Measurements from ENCODE around the gene CWC25. TPM values are rescaled to one million over a fixed set of nuclear protein-coding genes. Genes with fewer than 3 reads are reported as not detected.

CWC25 gene
- total and polyA plus RNA-seq, 9 of the 15 experiments (the other 6 are each of a cell fraction or from before 2014, with no cell fraction given), result 16.5 to 27.4 (median 23.0) TPM

DNA sequence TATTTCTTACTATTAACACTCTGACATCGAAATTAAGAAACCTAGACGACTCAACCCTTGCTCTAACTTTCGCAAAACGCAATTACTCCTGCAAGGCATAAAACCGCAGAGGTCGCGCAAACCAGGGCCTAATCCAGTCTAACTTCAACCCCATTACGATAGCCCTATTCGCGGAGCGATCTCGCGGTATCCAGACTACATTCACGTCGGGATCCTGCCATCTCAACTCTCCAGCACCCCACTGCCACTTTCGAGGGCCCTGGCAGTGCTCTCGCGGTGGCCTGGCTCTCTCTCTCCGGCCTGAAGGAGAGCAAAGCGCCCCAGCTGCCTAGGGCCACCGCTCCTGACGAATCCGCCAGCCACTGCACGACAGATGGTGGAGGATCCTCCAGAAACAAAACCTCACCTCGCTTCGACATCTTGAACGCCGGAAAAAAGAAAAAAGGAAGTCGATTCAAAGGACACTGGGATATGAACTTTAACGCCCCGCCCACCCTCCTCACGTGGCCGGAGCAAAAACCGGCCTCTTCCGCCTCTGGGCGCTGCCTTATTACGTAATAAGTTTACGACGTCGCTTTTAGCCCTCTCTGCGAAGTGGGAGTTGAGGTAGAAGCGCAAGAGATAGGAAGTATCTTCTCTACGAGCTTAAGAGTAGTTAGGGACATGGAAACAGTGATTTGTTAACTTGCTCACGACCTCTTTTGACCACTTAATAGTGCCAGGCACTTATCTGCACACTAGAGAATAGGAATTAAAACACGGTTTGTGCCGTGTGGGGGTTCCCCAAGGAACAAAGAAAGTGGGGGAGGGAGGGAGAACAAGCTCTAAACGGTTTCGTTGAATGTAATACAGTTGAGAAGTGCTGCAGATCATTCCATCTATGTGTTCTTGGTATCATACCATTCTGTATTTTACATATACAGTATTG, 28.4 kb upstream of the CWC25 start, which contains the start of gene RPL23 (continued):
- TF ChIP-seq, protein P1, sequence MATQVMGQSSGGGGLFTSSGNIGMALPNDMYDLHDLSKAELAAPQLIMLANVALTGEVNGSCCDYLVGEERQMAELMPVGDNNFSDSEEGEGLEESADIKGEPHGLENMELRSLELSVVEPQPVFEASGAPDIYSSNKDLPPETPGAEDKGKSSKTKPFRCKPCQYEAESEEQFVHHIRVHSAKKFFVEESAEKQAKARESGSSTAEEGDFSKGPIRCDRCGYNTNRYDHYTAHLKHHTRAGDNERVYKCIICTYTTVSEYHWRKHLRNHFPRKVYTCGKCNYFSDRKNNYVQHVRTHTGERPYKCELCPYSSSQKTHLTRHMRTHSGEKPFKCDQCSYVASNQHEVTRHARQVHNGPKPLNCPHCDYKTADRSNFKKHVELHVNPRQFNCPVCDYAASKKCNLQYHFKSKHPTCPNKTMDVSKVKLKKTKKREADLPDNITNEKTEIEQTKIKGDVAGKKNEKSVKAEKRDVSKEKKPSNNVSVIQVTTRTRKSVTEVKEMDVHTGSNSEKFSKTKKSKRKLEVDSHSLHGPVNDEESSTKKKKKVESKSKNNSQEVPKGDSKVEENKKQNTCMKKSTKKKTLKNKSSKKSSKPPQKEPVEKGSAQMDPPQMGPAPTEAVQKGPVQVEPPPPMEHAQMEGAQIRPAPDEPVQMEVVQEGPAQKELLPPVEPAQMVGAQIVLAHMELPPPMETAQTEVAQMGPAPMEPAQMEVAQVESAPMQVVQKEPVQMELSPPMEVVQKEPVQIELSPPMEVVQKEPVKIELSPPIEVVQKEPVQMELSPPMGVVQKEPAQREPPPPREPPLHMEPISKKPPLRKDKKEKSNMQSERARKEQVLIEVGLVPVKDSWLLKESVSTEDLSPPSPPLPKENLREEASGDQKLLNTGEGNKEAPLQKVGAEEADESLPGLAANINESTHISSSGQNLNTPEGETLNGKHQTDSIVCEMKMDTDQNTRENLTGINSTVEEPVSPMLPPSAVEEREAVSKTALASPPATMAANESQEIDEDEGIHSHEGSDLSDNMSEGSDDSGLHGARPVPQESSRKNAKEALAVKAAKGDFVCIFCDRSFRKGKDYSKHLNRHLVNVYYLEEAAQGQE (IDR thresholded peaks at IDR 0.05; ENCODE audit: borderline replicate concordance), result peak; percentile 96
- TF ChIP-seq, protein P1 (CRISPR knock-in tag; IDR thresholded peaks at IDR 0.05; ENCODE audit: low read depth), result no peak
- TF ChIP-seq ZNF324 (CRISPR knock-in tag; IDR thresholded peaks at IDR 0.05), result no peak
- TF ChIP-seq ESRRA (IDR thresholded peaks at IDR 0.05; ENCODE audit: borderline replicate concordance, low read depth), result peak; percentile 62; the same call in 1 of the 2 replicates
- TF ChIP-seq ZNF197 (CRISPR knock-in tag; IDR thresholded peaks at IDR 0.05; ENCODE audit: low read depth), result no peak
- TF ChIP-seq POLR2G (IDR thresholded peaks at IDR 0.05; ENCODE audit: low read depth, low read length), result peak; percentile 97
- TF ChIP-seq ZNF764 (CRISPR knock-in tag; IDR thresholded peaks at IDR 0.05; ENCODE audit: low read depth), result no peak
- TF ChIP-seq GTF2F1 (IDR thresholded peaks at IDR 0.05; ENCODE audit: low read depth, low read length), result peak; percentile 86; the same call in 1 of the 2 replicates
- TF ChIP-seq HNRNPL (IDR thresholded peaks at IDR 0.05; ENCODE audit: low read depth, low read length), result no peak
- TF ChIP-seq ZNF445 (CRISPR knock-in tag; IDR thresholded peaks at IDR 0.05; ENCODE audit: low read depth), result no peak
- TF ChIP-seq, protein P2, sequence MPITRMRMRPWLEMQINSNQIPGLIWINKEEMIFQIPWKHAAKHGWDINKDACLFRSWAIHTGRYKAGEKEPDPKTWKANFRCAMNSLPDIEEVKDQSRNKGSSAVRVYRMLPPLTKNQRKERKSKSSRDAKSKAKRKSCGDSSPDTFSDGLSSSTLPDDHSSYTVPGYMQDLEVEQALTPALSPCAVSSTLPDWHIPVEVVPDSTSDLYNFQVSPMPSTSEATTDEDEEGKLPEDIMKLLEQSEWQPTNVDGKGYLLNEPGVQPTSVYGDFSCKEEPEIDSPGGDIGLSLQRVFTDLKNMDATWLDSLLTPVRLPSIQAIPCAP (CRISPR knock-in tag; IDR thresholded peaks at IDR 0.05; ENCODE audit: borderline replicate concordance), result no peak
- no peak for TF ChIP-seq ARID3B (CRISPR knock-in tag; IDR thresholded peaks at IDR 0.05; ENCODE audit: borderline replicate concordance)
- no peak for TF ChIP-seq ZNF184 (CRISPR knock-in tag; IDR thresholded peaks at IDR 0.05)

Measured in K562 (cell line).